ENCODE data around the gene P4HB. TPM values are rescaled to one million over a fixed set of nuclear protein-coding genes. Genes with fewer than 3 reads are reported as not detected.

The P4HB gene
- total RNA-seq, 1 donor from 2014 or later, result 267 TPM

GRCh38 chr17:81801327-81801726 lies 59.0 kb downstream of the P4HB start:
- intact Hi-C loops (cut with micrococcal nuclease), result no loop called here
- Histone ChIP-seq H3K4me3 (no peak overlapping the region), H3K27ac (replicated peaks) (no peak overlapping the region), H3K4me1 (peaks cover 17% of the 10 kb centered on the region), H3K36me3 (no peaks in the 10 kb centered on the region), H3K9me3 (replicated peaks) (no peaks in the 10 kb centered on the region), H3K27me3 (ENCODE audit: low read depth) (peaks cover 72% of the 10 kb centered on the region)
- DNase-seq, result no peak
- TF ChIP-seq CTCF (IDR thresholded peaks at IDR 0.05; ENCODE audit: borderline replicate concordance), result no peak

- no peak overlapping the region for H3K27ac ChIP-seq (replicated peaks)
- H3K27me3 ChIP-seq (ENCODE audit: low read depth), result peaks cover 24% of the 10 kb centered on the region
- no peak overlapping the region for H3K4me3 ChIP-seq
- H3K4me1 ChIP-seq, result no peaks in the 10 kb centered on the region
- H3K9me3 ChIP-seq (replicated peaks), result no peaks in the 10 kb centered on the region
- TF ChIP-seq CTCF (IDR thresholded peaks at IDR 0.05; ENCODE audit: borderline replicate concordance), result no peak
- intact Hi-C loops (cut with micrococcal nuclease), result no loop called here
- DNase-seq, result no peak
- H3K36me3 ChIP-seq, result no peaks in the 10 kb centered on the region
Observed at GRCh38 chr17:81794509-81794908, 65.8 kb downstream of the P4HB start.

GRCh38 chr17:81794074-81794476 lies 66.3 kb downstream of the P4HB start:
- no peak for TF ChIP-seq CTCF (IDR thresholded peaks at IDR 0.05; ENCODE audit: borderline replicate concordance)
- H3K4me1 ChIP-seq, result no peaks in the 10 kb centered on the region
- no peaks in the 10 kb centered on the region for H3K36me3 ChIP-seq
- no peaks in the 10 kb centered on the region for H3K9me3 ChIP-seq (replicated peaks)
- no peak overlapping the region for H3K4me3 ChIP-seq
- intact Hi-C loops (cut with micrococcal nuclease), result no loop called here
- H3K27ac ChIP-seq (replicated peaks), result no peak overlapping the region
- peaks cover 20% of the 10 kb centered on the region for H3K27me3 ChIP-seq (ENCODE audit: low read depth)
- no peak for DNase-seq

Other genes starting within 250 kb of the P4HB start
- gene NPLOC4, start 223.4 kb downstream of the P4HB start, total RNA-seq, result 87.5 TPM
- 0.30 TPM for gene TSPAN10, start 223.3 kb downstream of the P4HB start, total RNA-seq
- not detected for gene PDE6G, start 204.0 kb downstream of the P4HB start, total RNA-seq
- gene OXLD1, start 193.9 kb downstream of the P4HB start, total RNA-seq, result 18.4 TPM
- gene CCDC137, start 193.8 kb downstream of the P4HB start, total RNA-seq, result 5.6 TPM
- 9.0 TPM for gene ARL16, start 176.7 kb downstream of the P4HB start, total RNA-seq
- gene HGS, start 176.5 kb downstream of the P4HB start, total RNA-seq, result 50.5 TPM
- gene MRPL12, start 157.2 kb downstream of the P4HB start, total RNA-seq, result 157 TPM
- gene SLC25A10, start 148.3 kb downstream of the P4HB start, total RNA-seq, result 8.2 TPM
- not detected for gene GCGR, start 56.4 kb downstream of the P4HB start, total RNA-seq
- gene MCRIP1, start 27.2 kb downstream of the P4HB start, total RNA-seq, result 110 TPM
- gene PPP1R27, start 25.5 kb downstream of the P4HB start, total RNA-seq, result 0.25 TPM
- 95.1 TPM for gene ARHGDIA, start 10.8 kb upstream of the P4HB start, total RNA-seq
- 32.1 TPM for gene ALYREF, start 31.1 kb upstream of the P4HB start, total RNA-seq
- gene ANAPC11, start 31.2 kb upstream of the P4HB start, total RNA-seq, result 161 TPM
- 0.19 TPM for gene NPB, start 41.7 kb upstream of the P4HB start, total RNA-seq
- gene PCYT2, start 50.9 kb upstream of the P4HB start, total RNA-seq, result 48.1 TPM
- gene SIRT7, start 57.6 kb upstream of the P4HB start, total RNA-seq, result 8.5 TPM
- gene MAFG, start 67.2 kb upstream of the P4HB start, total RNA-seq, result 24.3 TPM
- gene PYCR1, start 76.8 kb upstream of the P4HB start, total RNA-seq, result 3.8 TPM
- 7.2 TPM for gene MYADML2, start 86.7 kb upstream of the P4HB start, total RNA-seq
- not detected for gene NOTUM, start 100.7 kb upstream of the P4HB start, total RNA-seq
- gene ASPSCR1, start 117.1 kb upstream of the P4HB start, total RNA-seq, result 27.5 TPM
- gene CENPX, start 162.3 kb upstream of the P4HB start, total RNA-seq, result 26.3 TPM
- gene LRRC45, start 162.8 kb upstream of the P4HB start, total RNA-seq, result 4.3 TPM
- gene RAC3, start 171.1 kb upstream of the P4HB start, total RNA-seq, result 0.82 TPM
- 219 TPM for gene DCXR, start 177.2 kb upstream of the P4HB start, total RNA-seq
- gene RFNG, start 191.3 kb upstream of the P4HB start, total RNA-seq, result 21.1 TPM
- 85.9 TPM for gene GPS1, start 191.4 kb upstream of the P4HB start, total RNA-seq
- gene DUS1L, start 205.3 kb upstream of the P4HB start, total RNA-seq, result 64.6 TPM
- 13.6 TPM for gene FASN, start 237.7 kb upstream of the P4HB start, total RNA-seq

Measured in left ventricle myocardium inferior (tissue), 1 donor.